Common myeloid progenitor, CD34-positive (primary cell): ENCODE results near the gene PSME3IP1.

Experiments used
- CTCF ChIA-PET: fragments of 350-600 bp; sonication (Branson Sonifier 250); formaldehyde crosslinking; loops from one replicate; lab custom pipeline; 2021; ENCODE audit warnings: antibody characterized with exemption; lab: Charles Lee
- POLR2A ChIA-PET: fragments of 350-600 bp; sonication (Branson Sonifier 250); formaldehyde crosslinking; loops from one replicate; lab custom pipeline; 2021; ENCODE audit warnings: antibody characterized with exemption; lab: Charles Lee
- DNase-seq, 3 donors: peaks; one replicate each; pipeline versions ENCODE4 v3.0.0 to v3.0.0-alpha.2; 2013
- H3K27ac ChIP-seq, 2 experiments: 1 replicate in 1 of 2; 2 replicates in 1 of 2; pipeline ENCODE4 v1.7.0; 2013; ENCODE audit warnings: inconsistent platforms in 2 of 2, low read length in 2 of 2, mild to moderate bottlenecking in 2 of 2, low read depth in 1 of 2, moderate library complexity in 1 of 2; ENCODE audit not compliant: severe bottlenecking in 2 of 2, insufficient read depth in 1 of 2, poor library complexity in 1 of 2
- H3K27me3 ChIP-seq, 5 experiments: replicated peaks in 2 of 5; 1 replicate in 3 of 5; 2 replicates in 2 of 5; pipeline versions ENCODE4 v1.6.1 to v1.7.0; 2013; ENCODE audit warnings: low read length in 4 of 5, mild to moderate bottlenecking in 2 of 5, moderate library complexity in 2 of 5, inconsistent platforms in 1 of 5; ENCODE audit not compliant: insufficient read depth in 5 of 5, control insufficient read depth in 4 of 5
- H3K36me3 ChIP-seq, 4 experiments: 1 replicate in 2 of 4; 2 replicates in 2 of 4; pipeline versions ENCODE4 v1.6.1 to v1.7.0; 2013; ENCODE audit warnings: low read length in 3 of 4, control low read depth in 1 of 4, mild to moderate bottlenecking in 1 of 4; ENCODE audit not compliant: control insufficient read depth in 4 of 4, insufficient read depth in 4 of 4
- H3K4me1 ChIP-seq, 4 experiments: 1 replicate in 3 of 4; 2 replicates in 1 of 4; pipeline versions ENCODE4 v1.6.1 to v1.7.1; 2013; ENCODE audit warnings: low read length in 3 of 4, mild to moderate bottlenecking in 3 of 4, control low read depth in 1 of 4, inconsistent platforms in 1 of 4, moderate library complexity in 1 of 4; ENCODE audit not compliant: control insufficient read depth in 4 of 4, insufficient read depth in 4 of 4; ENCODE audit errors: control extremely low read depth in 1 of 4
- H3K4me3 ChIP-seq, 7 experiments: 1 replicate in 4 of 7; 2 replicates in 3 of 7; pipeline versions ENCODE4 v1.5.1 to v1.7.0; 2013; ENCODE audit warnings: mild to moderate bottlenecking in 7 of 7, low read length in 6 of 7, moderate library complexity in 6 of 7, inconsistent platforms in 2 of 7, low read depth in 2 of 7, control low read depth in 1 of 7; ENCODE audit not compliant: insufficient read depth in 4 of 7, control insufficient read depth in 1 of 7; ENCODE audit errors: extremely low read depth in 1 of 7
- H3K9me3 ChIP-seq, 5 experiments: 1 replicate in 4 of 5; 2 replicates in 1 of 5; pipeline versions ENCODE4 v1.6.1 to v1.7.1; 2013; ENCODE audit warnings: low read length in 4 of 5, mild to moderate bottlenecking in 2 of 5, inconsistent platforms in 1 of 5, low read depth in 1 of 5, moderate library complexity in 1 of 5; ENCODE audit not compliant: control insufficient read depth in 4 of 5, insufficient read depth in 2 of 5; ENCODE audit errors: control extremely low read depth in 1 of 5
- WGBS: methylation state at CpG from one replicate; pipeline ENCODE4 v1.1.5; 2013; ENCODE audit not compliant: insufficient coverage; 5-methylcytosine and 5-hydroxymethylcytosine counted together

PSME3IP1 gene

DNA sequence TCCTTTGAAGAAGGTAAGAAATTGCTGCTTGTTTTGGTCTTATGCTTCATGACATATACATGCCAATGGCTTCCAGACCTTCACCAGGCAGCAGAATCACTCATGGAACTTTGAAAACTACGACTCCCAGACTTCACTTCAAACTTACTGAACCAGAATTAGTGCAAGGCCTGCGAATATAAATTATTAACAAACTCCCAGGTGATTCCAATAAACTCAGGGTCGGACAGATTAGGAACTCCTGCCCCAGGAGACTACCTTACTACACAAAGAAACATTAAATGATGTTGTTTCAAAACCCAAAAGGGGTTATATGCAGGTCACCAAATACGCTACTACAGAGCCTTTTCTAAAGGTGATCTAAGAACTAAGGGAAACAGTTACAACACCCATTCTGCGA lies 20.4 kb downstream of the PSME3IP1 start:
- no peaks in the 10 kb centered on the region for H3K9me3 ChIP-seq
- H3K36me3 ChIP-seq: peaks cover 13 to 59% (median 44%) of the 10 kb centered on the region in 4 experiments
- H3K4me3 ChIP-seq: no peak overlapping the region
- no peak overlapping the region for H3K27ac ChIP-seq
- CTCF ChIA-PET: interaction anchor here (1.4 to 8.1 kb wide), 2 partner anchors 14 to 81 kb away, joined by 4 to 104 read pairs; no protein-coding TSS in a partner anchor
- WGBS: 96% methylated on average over 5 of the region's 5 CpGs
- DNase-seq: no peak
- POLR2A ChIA-PET: interaction anchor here (0.7 kb wide), 1 partner anchor 73 kb away, joined by 4 read pairs; the partner anchor contains the start of gene CPNE2
- peaks cover 0 to 14% (median 5%) of the 10 kb centered on the region in 4 experiments for H3K4me1 ChIP-seq
- H3K27me3 ChIP-seq: no peaks in the 10 kb centered on the region

DNA sequence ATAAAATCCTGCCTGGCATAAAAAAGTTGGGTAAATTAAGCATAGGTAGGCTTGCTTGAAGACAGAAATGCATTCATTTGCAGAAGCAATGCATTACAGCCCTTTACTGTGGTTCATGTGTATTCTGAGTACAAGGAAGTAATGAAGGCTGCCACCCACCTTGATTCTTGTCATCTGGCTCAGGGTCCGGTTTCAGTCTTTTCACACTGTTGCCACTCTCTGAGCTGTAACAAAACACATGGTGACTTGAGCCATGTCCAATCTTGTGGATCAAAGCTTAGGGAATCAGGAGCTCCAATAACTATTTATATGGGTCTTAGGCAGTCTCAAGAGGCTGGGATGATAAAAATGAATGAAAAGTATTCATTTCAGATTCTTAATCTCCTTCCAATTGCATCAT lies 22.0 kb downstream of the PSME3IP1 start:
- Histone ChIP-seq H3K9me3 (no peaks in the 10 kb centered on the region), H3K27ac (no peak overlapping the region), H3K4me3 (no peak overlapping the region), H3K36me3 (peaks cover 13 to 57% (median 48%) of the 10 kb centered on the region in 4 experiments), H3K27me3 (no peaks in the 10 kb centered on the region), H3K4me1 (peaks cover 0 to 15% (median 6%) of the 10 kb centered on the region in 4 experiments)
- CTCF ChIA-PET: interaction anchor here (1.0 to 8.1 kb wide), 3 partner anchors 12 to 79 kb away, joined by 3 to 104 read pairs (median 3); partner anchors contain the start of gene CPNE2
- 100% methylated on average over 1 of the region's 1 CpG for WGBS
- POLR2A ChIA-PET: no interaction called here
- no peak for DNase-seq

DNA sequence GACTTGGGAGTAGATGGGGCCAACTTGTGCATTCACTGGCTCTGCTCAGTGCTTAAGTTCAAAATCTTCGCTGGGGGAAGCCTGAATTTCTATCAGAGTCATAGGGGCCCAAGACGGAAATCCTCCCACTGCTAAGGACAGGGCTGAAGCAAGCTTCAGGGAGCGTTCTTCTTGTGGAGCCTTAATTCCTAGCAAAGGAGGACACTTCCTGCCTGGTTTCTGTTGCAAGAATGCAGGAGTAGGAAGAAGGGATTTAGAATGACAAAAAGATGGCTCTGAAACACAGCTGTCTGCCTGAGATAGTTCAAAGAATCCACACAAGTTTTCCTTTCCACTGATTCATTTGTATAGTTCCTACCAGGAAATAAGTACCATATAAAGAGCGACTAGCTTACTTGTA lies 26.4 kb downstream of the PSME3IP1 start:
- peaks cover 0 to 8% (median 5%) of the 10 kb centered on the region in 4 experiments for H3K4me1 ChIP-seq
- no peak overlapping the region for H3K27ac ChIP-seq
- ChIA-PET POLR2A (no interaction called here), CTCF (interaction anchor here (1.2 to 1.7 kb wide), 4 partner anchors 8 to 67 kb away, joined by 4 to 5 read pairs (median 4); partner anchors contain the start of gene CPNE2)
- no peaks in the 10 kb centered on the region for H3K27me3 ChIP-seq
- H3K9me3 ChIP-seq: no peaks in the 10 kb centered on the region
- H3K4me3 ChIP-seq: no peak overlapping the region
- WGBS: 94% methylated on average over 3 of the region's 4 CpGs
- H3K36me3 ChIP-seq: peaks cover 7 to 62% (median 51%) of the 10 kb centered on the region in 4 experiments
- DNase-seq: no peak

DNA sequence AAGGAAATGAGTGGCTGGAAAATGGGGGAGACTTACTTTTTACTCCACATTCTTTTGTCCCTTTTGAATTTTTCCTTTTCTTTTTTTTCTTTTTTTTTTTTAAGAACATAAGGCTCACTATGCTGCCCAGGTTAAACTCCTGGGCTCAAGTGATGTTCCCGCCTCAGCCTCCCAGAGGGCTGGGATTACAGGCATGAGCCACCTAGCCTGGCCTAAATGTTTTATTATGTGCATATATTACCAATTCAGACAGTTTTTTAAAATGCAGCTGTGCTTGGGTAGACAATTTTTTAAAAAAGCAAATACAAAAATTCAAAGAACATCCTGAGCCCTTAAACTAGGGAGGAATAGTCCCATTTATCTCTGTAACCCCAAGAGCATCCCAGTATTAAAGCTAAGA lies 28.3 kb downstream of the PSME3IP1 start:
- no peak for DNase-seq
- ChIA-PET POLR2A (no interaction called here), CTCF (interaction anchor here (1.2 kb wide), 1 partner anchor 9 kb away, joined by 3 read pairs; no protein-coding TSS in a partner anchor)
- Histone ChIP-seq H3K4me3 (no peak overlapping the region), H3K27ac (no peak overlapping the region), H3K9me3 (no peaks in the 10 kb centered on the region), H3K4me1 (peaks cover 0 to 9% (median 5%) of the 10 kb centered on the region in 4 experiments), H3K27me3 (no peaks in the 10 kb centered on the region), H3K36me3 (peaks cover 7 to 66% (median 56%) of the 10 kb centered on the region in 4 experiments)
- no CpG with 5 or more reads among the region's 1 CpG for WGBS

DNA sequence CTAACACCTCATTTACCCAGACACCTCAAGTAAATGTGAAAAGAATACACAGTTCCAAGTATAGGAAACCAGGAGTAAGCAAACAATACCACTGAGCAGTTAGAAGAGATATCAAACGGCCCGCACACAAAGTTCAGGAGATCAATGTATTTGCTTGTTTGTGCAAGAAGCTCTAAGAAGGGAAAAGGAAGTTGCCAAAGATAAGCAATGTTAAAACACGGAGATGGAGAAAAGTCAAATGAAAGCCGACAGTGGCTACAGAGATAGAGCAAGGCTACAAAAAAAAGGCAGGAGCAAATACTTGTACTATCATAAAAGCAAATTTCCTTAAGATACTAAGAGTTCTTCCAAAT lies 29.5 kb downstream of the PSME3IP1 start:
- Histone ChIP-seq H3K4me1 (peaks cover 3 to 21% (median 10%) of the 10 kb centered on the region in 4 experiments), H3K4me3 (no peak overlapping the region), H3K27me3 (no peaks in the 10 kb centered on the region), H3K36me3 (peaks cover 7 to 73% (median 53%) of the 10 kb centered on the region in 4 experiments), H3K9me3 (no peaks in the 10 kb centered on the region), H3K27ac (no peak overlapping the region)
- WGBS: 72% methylated on average over 2 of the region's 4 CpGs
- no peak for DNase-seq
- POLR2A ChIA-PET: interaction anchor here (0.6 to 0.7 kb wide), 2 partner anchors 13 to 71 kb away, joined by 3 to 6 read pairs; no protein-coding TSS in a partner anchor
- CTCF ChIA-PET: interaction anchor here (1.0 to 1.5 kb wide), 3 partner anchors 9 to 70 kb away, joined by 3 to 7 read pairs (median 3); no protein-coding TSS in a partner anchor

DNA sequence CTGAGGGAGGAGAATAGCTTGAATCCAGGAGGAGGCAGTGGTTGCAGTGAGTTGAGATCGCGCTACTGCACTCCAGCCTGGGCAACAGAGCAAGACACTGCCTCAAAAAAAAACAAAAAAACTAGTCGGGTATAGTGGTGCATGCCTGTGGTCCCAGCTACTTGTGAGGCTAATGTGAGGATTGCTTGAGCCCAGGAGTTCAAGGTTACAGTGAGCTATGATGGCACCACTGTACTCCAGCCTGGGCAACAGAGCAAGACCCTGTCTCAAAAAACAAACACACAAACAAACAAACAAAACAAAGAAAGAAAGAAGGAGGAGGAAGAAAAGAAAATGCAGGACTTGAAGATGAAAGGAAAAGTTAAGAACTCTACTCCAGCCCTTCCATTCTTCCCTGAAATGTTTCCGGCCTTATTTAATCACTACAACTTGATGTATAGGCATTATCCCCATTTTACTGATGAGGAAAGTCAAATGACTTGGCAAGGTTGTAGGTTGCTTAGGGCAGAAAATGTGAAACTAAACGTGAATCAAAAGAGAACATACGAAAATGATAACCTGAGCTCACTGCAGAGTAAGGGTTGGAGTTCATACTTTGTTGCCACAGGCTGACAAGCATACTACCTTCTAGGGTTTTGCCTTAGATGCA lies 30.0 kb downstream of the PSME3IP1 start:
- WGBS: 100% methylated on average over 1 of the region's 6 CpGs
- POLR2A ChIA-PET: interaction anchor here (0.6 to 0.7 kb wide), 3 partner anchors 12 to 70 kb away, joined by 3 to 7 read pairs (median 6); no protein-coding TSS in a partner anchor
- CTCF ChIA-PET: interaction anchor here (1.0 to 1.5 kb wide), 3 partner anchors 8 to 69 kb away, joined by 3 to 7 read pairs (median 3); no protein-coding TSS in a partner anchor

DNA sequence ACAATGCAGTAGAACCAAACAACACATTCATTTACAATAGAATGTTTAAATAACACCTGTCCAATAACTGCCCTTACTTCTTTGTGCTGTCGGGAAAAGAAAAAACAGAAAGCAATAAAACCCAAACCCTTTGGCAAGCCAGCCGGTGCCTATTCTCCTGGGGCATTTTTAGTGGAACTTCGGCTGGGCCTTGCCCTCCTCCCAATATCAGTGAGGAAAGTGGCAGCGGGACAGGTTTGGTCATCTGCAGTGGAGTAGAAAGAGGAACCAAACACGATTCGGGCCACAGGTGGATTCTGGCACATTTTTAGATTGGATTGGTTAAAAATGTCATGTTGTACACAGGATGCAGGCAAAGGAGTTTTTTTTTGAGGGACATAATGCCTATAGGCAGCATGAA lies 32.0 kb downstream of the PSME3IP1 start:
- no peak overlapping the region for H3K27ac ChIP-seq
- H3K4me3 ChIP-seq: no peak overlapping the region
- H3K36me3 ChIP-seq: peaks cover 5 to 69% (median 45%) of the 10 kb centered on the region in 4 experiments
- peaks cover 0 to 25% (median 9%) of the 10 kb centered on the region in 4 experiments for H3K4me1 ChIP-seq
- WGBS: 92% methylated on average over 5 of the region's 6 CpGs
- POLR2A ChIA-PET: no interaction called here
- CTCF ChIA-PET: interaction anchor here (0.9 to 1.2 kb wide), 2 partner anchors 10 to 71 kb away, joined by 3 read pairs; no protein-coding TSS in a partner anchor
- H3K27me3 ChIP-seq: no peaks in the 10 kb centered on the region
- no peak for DNase-seq
- no peaks in the 10 kb centered on the region for H3K9me3 ChIP-seq

More for the DNA sequence above, 30.0 kb downstream of the PSME3IP1 start:
- H3K4me1 ChIP-seq: peaks cover under 1 to 20% (median 10%) of the 10 kb centered on the region in 4 experiments
- no peak overlapping the region for H3K27ac ChIP-seq
- H3K36me3 ChIP-seq: peaks cover 9 to 73% (median 53%) of the 10 kb centered on the region in 4 experiments
- no peak for DNase-seq
- no peaks in the 10 kb centered on the region for H3K9me3 ChIP-seq
- no peak overlapping the region for H3K4me3 ChIP-seq
- no peaks in the 10 kb centered on the region for H3K27me3 ChIP-seq
